NCI-H128 (cell line): Measurements from ENCODE around the gene ZSWIM5.
"Not testable (repeated sequence)": the region's sequence is repeated elsewhere in the genome, so short reads cannot be mapped to it uniquely, and the experiment has no call there.

ENCODE experiments used
- DNase-seq: peaks from one replicate; lab custom pipeline; 2025; ENCODE audit not compliant: unreplicated experiment; lab: John Stamatoyannopoulos, UW

Gene ZSWIM5

GRCh38 chr1:45205910-45206721 lies at the start of gene ZSWIM5:
ZSWIM5 (minus strand) TSS chr1:45206605; CDS start chr1:45206350, 255 bp downstream.
- peak; percentile 78 for DNase-seq

- no peak for DNase-seq
These were observed 48.1 kb upstream of the ZSWIM5 start for GRCh38 chr1:45254490-45254889.

GRCh38 chr1:45250544-45250943 lies 44.1 kb upstream of the ZSWIM5 start:
- DNase-seq = no peak

- DNase-seq = not testable (repeated sequence)
These were observed 41.6 kb upstream of the ZSWIM5 start for GRCh38 chr1:45248004-45248403.

GRCh38 chr1:45246760-45247159 lies 40.4 kb upstream of the ZSWIM5 start:
- DNase-seq = no peak

- DNase-seq = not testable (repeated sequence)
These were observed 40.0 kb upstream of the ZSWIM5 start for GRCh38 chr1:45246359-45246758.

GRCh38 chr1:45244660-45245059 lies 38.3 kb upstream of the ZSWIM5 start:
- no peak for DNase-seq

- DNase-seq = no peak
These were observed 37.3 kb upstream of the ZSWIM5 start for GRCh38 chr1:45243476-45244343.

- DNase-seq = no peak
These were observed 32.4 kb upstream of the ZSWIM5 start for GRCh38 chr1:45238846-45239245.

GRCh38 chr1:45236136-45236535 lies 29.7 kb upstream of the ZSWIM5 start:
- DNase-seq = no peak

GRCh38 chr1:45230537-45230936 lies 24.1 kb upstream of the ZSWIM5 start:
- DNase-seq = no peak

- DNase-seq = no peak
These were observed 19.2 kb upstream of the ZSWIM5 start for GRCh38 chr1:45225598-45225997.

GRCh38 chr1:45223710-45224109 lies 17.3 kb upstream of the ZSWIM5 start:
- DNase-seq = not testable (repeated sequence)

- DNase-seq = no peak
These were observed 15.3 kb upstream of the ZSWIM5 start for GRCh38 chr1:45221716-45222115.

- no peak for DNase-seq
These were observed 10.5 kb upstream of the ZSWIM5 start for GRCh38 chr1:45216861-45217260.

- no peak for DNase-seq
These were observed 9.8 kb upstream of the ZSWIM5 start for GRCh38 chr1:45216200-45216541.

- no peak for DNase-seq
These were observed 9.2 kb upstream of the ZSWIM5 start for GRCh38 chr1:45215485-45216199.

- DNase-seq = no peak
These were observed 7.5 kb upstream of the ZSWIM5 start for GRCh38 chr1:45213892-45214291.

GRCh38 chr1:45211076-45211475 lies 4.7 kb upstream of the ZSWIM5 start:
- no peak for DNase-seq

GRCh38 chr1:45206808-45207623 lies 611 bp upstream of the ZSWIM5 start:
- no peak for DNase-seq
